HG03575 (cell line): ENCODE measurements around the gene RAPGEF3.

Experiments
- ATAC-seq: cut with Tn5 transposase; IDR thresholded peaks from one replicate; pipeline ENCODE4 v1.9.1; 2021; ENCODE audit not compliant: unreplicated experiment, insufficient number of reproducible peaks, low FRiP score; ENCODE audit errors: extremely low read depth

RAPGEF3 gene, protein sequence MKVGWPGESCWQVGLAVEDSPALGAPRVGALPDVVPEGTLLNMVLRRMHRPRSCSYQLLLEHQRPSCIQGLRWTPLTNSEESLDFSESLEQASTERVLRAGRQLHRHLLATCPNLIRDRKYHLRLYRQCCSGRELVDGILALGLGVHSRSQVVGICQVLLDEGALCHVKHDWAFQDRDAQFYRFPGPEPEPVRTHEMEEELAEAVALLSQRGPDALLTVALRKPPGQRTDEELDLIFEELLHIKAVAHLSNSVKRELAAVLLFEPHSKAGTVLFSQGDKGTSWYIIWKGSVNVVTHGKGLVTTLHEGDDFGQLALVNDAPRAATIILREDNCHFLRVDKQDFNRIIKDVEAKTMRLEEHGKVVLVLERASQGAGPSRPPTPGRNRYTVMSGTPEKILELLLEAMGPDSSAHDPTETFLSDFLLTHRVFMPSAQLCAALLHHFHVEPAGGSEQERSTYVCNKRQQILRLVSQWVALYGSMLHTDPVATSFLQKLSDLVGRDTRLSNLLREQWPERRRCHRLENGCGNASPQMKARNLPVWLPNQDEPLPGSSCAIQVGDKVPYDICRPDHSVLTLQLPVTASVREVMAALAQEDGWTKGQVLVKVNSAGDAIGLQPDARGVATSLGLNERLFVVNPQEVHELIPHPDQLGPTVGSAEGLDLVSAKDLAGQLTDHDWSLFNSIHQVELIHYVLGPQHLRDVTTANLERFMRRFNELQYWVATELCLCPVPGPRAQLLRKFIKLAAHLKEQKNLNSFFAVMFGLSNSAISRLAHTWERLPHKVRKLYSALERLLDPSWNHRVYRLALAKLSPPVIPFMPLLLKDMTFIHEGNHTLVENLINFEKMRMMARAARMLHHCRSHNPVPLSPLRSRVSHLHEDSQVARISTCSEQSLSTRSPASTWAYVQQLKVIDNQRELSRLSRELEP

DNA sequence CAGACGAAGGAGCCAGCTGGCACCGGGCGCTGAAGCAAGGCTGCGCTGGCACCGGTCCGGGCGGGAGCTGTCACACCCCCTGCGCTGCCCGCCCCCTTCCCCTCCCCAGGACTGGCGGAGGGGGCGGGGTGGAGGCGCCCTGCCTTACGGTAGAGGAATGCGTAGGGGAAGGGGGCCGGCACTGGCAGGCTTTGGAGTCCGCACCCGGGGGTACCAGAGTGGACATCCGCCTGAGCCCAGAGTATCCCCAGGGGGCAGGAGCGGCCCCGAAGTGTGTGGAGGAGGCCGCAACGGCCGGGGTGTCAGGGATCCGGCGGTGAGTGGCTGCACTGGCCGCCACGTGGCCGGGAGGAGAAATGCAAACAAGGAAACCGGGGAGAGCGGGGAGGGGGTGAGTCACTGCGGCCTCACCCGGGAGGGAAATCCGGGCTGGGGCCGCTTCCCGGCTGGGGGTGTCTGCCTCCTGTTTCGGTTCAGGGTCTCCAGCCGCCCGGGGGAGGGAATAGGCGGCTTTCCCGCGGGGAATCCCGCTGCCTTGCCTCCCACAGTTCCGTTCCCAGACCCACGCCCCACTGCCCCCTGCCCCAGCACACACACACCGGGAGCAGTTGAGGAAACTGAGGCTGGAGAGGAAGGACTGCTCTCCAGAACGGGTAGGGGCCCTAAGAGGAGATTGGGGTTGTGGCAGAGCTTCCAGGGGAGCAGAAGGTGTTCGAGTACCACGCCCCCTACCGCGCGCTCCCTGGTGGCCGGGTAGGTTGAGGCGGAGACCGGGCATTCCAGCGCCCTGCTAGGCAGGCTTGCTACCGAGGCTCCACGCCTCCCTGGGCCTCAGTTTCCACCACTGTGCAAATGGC, at the start of gene RAPGEF3:
TSS of gene RAPGEF3 (minus strand) at position 47 of the 857 bp plus-strand sequence. CDS start 324 bp downstream, outside the sequence.
- no peak for ATAC-seq

- ATAC-seq, result no peak
These were observed 49.4 kb upstream of the RAPGEF3 start for GRCh38 chr12:47808050-47808449.

DNA sequence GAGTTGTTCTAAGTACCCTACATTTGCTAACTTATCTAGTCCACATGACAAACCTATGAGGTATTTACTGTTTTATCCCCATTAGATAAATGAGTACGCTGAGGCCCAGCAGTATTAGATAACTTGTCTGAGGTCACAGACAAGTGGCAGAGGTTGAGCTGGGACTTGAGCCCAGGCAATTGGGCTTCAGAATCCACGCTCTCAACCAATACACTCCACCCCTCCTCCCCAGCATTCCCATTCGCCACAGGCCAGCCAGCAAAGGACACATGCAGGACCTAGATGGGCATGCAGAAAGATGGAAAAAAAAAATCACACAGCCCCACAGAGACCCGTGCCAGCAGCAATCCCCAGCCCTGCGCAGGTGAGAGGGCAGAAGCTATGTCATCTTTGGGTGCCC, 48.7 kb upstream of the RAPGEF3 start:
- no peak for ATAC-seq

- ATAC-seq, result no peak
These were observed 46.7 kb upstream of the RAPGEF3 start for GRCh38 chr12:47805417-47805816.

- ATAC-seq, result no peak
These were observed 45.5 kb upstream of the RAPGEF3 start for GRCh38 chr12:47804171-47804570.

GRCh38 chr12:47803191-47803875, 44.7 kb upstream of the RAPGEF3 start:
- no peak for ATAC-seq

DNA sequence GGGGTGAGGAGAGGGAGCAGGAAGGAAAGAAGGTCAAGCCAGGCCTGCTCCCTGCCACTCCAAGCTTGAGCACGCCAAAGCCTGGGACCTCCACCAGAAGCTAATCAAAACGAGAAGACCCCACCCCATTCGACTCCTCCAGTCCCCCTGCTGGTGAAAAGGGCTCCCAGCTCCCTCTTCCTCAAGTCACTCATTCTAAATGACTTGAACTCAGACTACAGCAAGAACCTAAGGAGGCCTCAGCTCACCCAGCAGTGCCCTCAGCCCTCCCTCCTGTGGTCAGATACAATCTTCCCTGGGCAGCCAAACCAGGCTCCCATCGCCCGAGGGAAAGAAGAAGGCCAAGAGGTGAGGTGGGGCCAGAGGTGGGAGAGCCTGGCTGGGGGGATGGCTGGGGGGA, 43.6 kb upstream of the RAPGEF3 start:
- ATAC-seq, result no peak

DNA sequence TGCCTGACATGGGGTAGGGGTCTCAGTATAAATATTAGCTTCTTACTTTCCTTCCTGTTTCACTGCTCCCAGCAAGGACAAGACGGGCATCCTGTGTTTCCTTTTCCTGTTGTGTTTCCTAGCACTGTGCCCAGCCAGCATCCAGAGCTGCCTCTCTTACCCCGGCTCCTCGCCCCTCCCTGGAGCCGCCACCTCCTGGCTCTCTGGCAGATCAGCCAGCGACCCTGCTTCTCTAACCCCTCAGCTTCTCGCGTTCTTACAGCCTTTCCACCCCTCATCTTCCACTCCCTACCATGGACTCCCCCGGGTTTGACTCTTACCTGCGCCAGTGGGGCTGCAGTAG, 43.2 kb upstream of the RAPGEF3 start:
- no peak for ATAC-seq

- ATAC-seq, result no peak
These were observed 42.7 kb upstream of the RAPGEF3 start for GRCh38 chr12:47801170-47801903.

- no peak for ATAC-seq
These were observed 41.9 kb upstream of the RAPGEF3 start for GRCh38 chr12:47800582-47800981.

DNA sequence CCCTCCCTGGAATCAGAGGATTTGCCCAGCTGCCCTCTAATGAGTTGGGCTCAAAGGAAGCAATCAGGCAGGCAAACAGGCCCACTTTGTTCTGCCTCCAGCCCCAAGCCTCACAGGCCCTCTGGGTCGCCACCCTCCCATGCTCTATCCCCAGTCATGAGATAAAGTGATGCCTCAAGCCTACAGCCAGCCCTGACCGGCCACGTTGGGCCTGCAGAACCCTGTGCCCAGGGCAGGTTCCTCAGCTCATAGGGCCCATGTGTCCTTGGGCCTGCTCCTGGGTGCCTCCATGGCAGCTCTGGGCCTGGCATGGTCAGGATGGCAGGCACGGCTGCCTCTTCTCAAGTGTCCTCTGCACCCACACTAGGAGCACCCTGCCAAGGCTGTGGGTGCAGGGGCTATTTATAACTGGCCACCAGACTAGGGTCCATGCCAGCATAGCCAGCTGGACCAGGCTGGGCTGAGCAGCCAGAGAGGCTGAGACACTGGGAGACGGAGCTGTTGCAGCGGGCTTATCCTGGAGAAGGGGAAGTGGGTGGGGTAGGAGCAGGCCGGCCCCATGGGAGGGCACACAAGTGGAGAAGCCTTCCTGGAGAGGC, 40.8 kb upstream of the RAPGEF3 start:
- no peak for ATAC-seq

DNA sequence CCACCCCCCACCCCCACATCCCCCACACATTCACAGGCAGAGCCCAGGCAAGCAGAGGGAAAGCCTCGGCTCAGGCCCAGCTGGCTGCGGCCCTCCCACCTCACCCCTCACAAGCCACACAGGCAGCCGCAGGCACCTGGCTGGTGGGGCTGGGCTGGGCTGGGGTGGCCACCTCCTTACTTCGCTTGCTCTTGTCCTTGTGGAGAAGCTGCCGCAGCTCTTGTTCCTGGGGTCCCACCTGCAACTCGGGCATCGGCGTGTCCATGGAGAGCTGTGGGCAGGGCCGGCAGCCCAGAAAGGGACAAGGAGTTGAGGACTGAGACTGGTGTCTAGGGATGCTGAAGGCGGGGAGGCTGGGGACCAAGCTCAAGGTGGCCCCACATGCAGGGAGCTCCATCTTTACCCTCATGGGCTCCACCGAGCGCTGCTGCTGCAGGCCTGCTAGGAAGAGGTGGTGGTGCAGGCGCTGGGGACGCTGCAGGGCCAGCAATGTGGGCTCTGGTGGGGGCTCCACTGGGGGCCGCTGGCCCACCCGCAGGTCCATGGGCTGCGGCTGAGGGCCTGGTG, 39.8 kb upstream of the RAPGEF3 start:
- ATAC-seq, result no peak

DNA sequence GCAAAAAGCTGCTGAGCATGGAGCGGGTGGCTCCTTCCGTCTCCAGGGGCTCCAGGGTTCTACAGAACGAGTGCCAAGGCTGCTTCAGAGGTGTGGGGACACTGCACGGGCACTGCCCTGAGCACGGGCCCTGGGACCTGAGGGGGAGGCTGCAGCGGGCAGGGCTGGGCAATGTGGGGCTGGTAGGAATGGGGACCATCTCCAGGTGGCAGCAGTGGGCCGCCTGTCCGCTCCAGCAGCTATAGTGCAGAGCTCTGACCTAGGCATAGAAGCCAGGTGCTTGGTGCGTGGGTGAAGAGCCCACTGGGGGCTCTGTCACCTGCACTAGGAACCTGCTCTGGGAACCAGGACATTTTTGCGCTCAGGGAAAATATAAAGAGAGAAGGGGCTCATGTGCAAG, 38.8 kb upstream of the RAPGEF3 start:
- no peak for ATAC-seq

GRCh38 chr12:47795814-47796411, 37.2 kb upstream of the RAPGEF3 start:
- ATAC-seq, result no peak

DNA sequence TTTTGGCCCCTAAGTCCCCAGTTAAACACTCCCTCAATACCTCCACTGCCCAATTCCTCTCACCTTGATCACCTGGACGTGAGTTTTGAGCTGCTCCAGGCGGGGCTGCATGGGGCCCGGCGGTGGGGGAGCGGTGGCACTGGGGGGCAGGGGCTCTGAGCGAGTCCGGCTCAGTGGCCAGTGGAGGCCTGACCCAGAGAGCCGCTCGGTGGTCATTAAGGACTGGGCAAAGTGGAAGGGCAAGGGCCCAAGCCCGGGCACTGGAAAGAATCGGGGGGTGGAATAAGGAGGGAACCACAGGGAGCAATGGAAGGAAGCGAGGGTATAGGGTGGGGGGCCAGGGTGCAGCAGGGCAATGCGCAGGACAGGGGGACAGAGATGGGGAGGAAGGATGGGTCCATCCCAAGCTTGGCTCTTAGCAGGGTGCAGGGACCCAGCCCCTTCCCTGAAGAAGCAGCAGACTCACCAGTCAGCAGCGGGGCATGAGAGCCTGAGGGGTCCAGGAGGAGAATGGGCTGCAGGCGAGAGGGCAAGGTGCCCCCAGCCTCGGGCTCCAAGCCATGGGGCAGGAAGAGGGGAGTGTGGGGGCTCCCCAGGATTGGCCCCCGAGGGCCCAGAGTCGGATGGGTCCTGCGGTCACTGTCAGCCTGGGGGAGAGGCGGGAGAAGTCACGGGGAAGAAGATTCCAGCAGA, 36.6 kb upstream of the RAPGEF3 start:
- no peak for ATAC-seq

- no peak for ATAC-seq
These were observed 36.0 kb upstream of the RAPGEF3 start for GRCh38 chr12:47794679-47795078.
